ENCODE results near the gene SLC17A9.

- TF ChIP-seq SIN3A (IDR thresholded peaks at IDR 0.05; ENCODE audit: low read depth) (no peak), MAX (IDR thresholded peaks at IDR 0.05) (no peak), POLR2A (IDR thresholded peaks at IDR 0.05; ENCODE audit: borderline replicate concordance, extremely low read depth, insufficient read depth, insufficient read length) (no peak), CTCF (IDR thresholded peaks at IDR 0.05 in 2 of 3, conservative IDR thresholded peaks at IDR 0.05 in 1 of 3; ENCODE audit: borderline replicate concordance in 1 of 3, insufficient read depth in 1 of 3, low read depth in 2 of 3, low read length in 2 of 3) (peak in 2 of 3 experiments; percentile 59 to 64; a peak in 4 of 6 replicates), ELF1 (IDR thresholded peaks at IDR 0.05; ENCODE audit: borderline replicate concordance, low read depth) (no peak), CEBPB (IDR thresholded peaks at IDR 0.05; ENCODE audit: low read depth) (no peak)
These were observed 44.9 kb upstream of the SLC17A9 start for GRCh38 chr20:62907384-62908317.
